Left lung (tissue), 10 donors: ENCODE data around the gene IRGQ. TPM values are rescaled to one million over a fixed set of nuclear protein-coding genes. Genes with fewer than 3 reads are reported as not detected.

ENCODE experiments used
- ATAC-seq: fragments of 200-7000 bp; cut with Tn5 transposase; one replicate; pipeline ENCODE4 v1.9.1; 2020; ENCODE audit warnings: moderate library complexity
- DNase-seq, 4 donors: peaks; one replicate each; pipeline ENCODE4 v3.0.0-alpha.2; 2013 to 2020
- H3K27ac ChIP-seq, 2 donors: fragments of 200-600 bp; sonication (generic) in 1 of 2; one replicate each; pipeline versions ENCODE4 v1.5.0 to v1.8.0; 2020 to 2021
- H3K27me3 ChIP-seq, 2 donors: fragments of 200-600 bp; sonication (generic) in 1 of 2; one replicate each; pipeline versions ENCODE4 v1.5.0 to v1.8.0; 2020 to 2021
- H3K36me3 ChIP-seq, 2 donors: fragments of 200-600 bp; sonication (generic) in 1 of 2; one replicate each; pipeline versions ENCODE4 v1.5.0 to v1.8.0; 2020 to 2021
- H3K4me1 ChIP-seq, 2 donors: fragments of 200-600 bp; one replicate each; pipeline ENCODE4 v1.8.0; 2021
- H3K4me3 ChIP-seq, 2 donors: fragments of 200-600 bp; sonication (generic) in 1 of 2; one replicate each; pipeline versions ENCODE4 v1.5.0 to v1.8.0; 2020 to 2021; ENCODE audit warnings: mild to moderate bottlenecking in 1 of 2
- H3K9me3 ChIP-seq, 2 donors: fragments of 200-600 bp; sonication (generic) in 1 of 2; one replicate each; pipeline versions ENCODE4 v1.5.0 to v1.8.0; 2020 to 2021
- CTCF ChIP-seq, 2 donors: fragments of 200-600 bp; sonication (generic) in 1 of 2; IDR thresholded peaks; one replicate each; pipeline versions ENCODE4 v1.5.0 to v1.8.0; 2021; ENCODE audit warnings: antibody characterized with exemption in 2 of 2
- intact Hi-C, 2 donors: fragments of 100-400 bp; cut with DNase I; formaldehyde crosslinking; loops; one replicate each; pipeline versions ENCODE4 v1.11.2 to v1.14.2; 2022
- polyA plus RNA-seq, 6 donors: library from polyadenylated mRNA; unstranded; fragments of 120-200 nt; gene quantifications; one replicate each; pipeline ENCODE4 v1.2.1, GENCODE V29; 2013; ENCODE audit not compliant: insufficient read length in 6 of 6
- total RNA-seq, 2 donors: library from RNA; stranded (reverse); fragmentation: NEBNext Ultra II Directional; extraction: Animal tissue kit (Norgen Biotek cat#: 25700); gene quantifications; one replicate each; pipeline ENCODE4 v1.2.1, GENCODE V29; 2021
- donor health status: DM: no; HTN: yes; CAD: no.
- donor health status: DM: no; HTN: no; CAD: no.

The IRGQ gene
- total and polyA plus RNA-seq, 8 donors = 15.1 to 27.6 (median 17.7) TPM

- intact Hi-C loops = loop anchor here in 1 of 2 donors (10.0 kb wide), 1 partner anchor 87 kb away; no protein-coding TSS in a partner anchor
Measured at GRCh38 chr19:43641333-43641732, 45.4 kb upstream of the IRGQ start.

GRCh38 chr19:43640424-43640757, 44.5 kb upstream of the IRGQ start:
- ATAC-seq (peak; percentile 12), DNase-seq (no peak)
- Histone ChIP-seq H3K36me3 (no peaks in the 10 kb centered on the region), H3K9me3 (no peaks in the 10 kb centered on the region), H3K27me3 (peaks cover 0 to 52% of the 10 kb centered on the region in 2 donors), H3K4me3 (peak overlapping the region; percentile 27 to 40), H3K27ac (no peak overlapping the region), H3K4me1 (peaks cover 7% of the 10 kb centered on the region in 2 donors)
- intact Hi-C loops = loop anchor here in 1 of 2 donors (10.0 kb wide), 1 partner anchor 86 kb away; no protein-coding TSS in a partner anchor
- TF ChIP-seq CTCF (IDR thresholded peaks at IDR 0.05) = no peak

More at GRCh38 chr19:43641333-43641732, 45.4 kb upstream of the IRGQ start:
- DNase-seq (no peak), ATAC-seq (no peak)
- H3K27ac ChIP-seq = no peak overlapping the region
- peaks cover 0 to 8% of the 10 kb centered on the region in 2 donors for H3K36me3 ChIP-seq
- H3K9me3 ChIP-seq = no peaks in the 10 kb centered on the region
- H3K27me3 ChIP-seq = peaks cover 0 to 46% of the 10 kb centered on the region in 2 donors
- H3K4me1 ChIP-seq = peaks cover 7% of the 10 kb centered on the region in 2 donors
- TF ChIP-seq CTCF (IDR thresholded peaks at IDR 0.05) = no peak
- no peak overlapping the region for H3K4me3 ChIP-seq

- DNase-seq (peak in 1 of 4 donors; percentile 81), ATAC-seq (peak; percentile 90)
- no peak for TF ChIP-seq CTCF (IDR thresholded peaks at IDR 0.05)
- no peaks in the 10 kb centered on the region for H3K36me3 ChIP-seq
- H3K27me3 ChIP-seq = peaks cover 0 to 58% of the 10 kb centered on the region in 2 donors
- H3K9me3 ChIP-seq = no peaks in the 10 kb centered on the region
- H3K27ac ChIP-seq = no peak within 1 kb of the TSS
- H3K4me1 ChIP-seq = peaks cover 7% of the 10 kb centered on the region in 2 donors
- H3K4me3 ChIP-seq = peak within 1 kb of the TSS; percentile 27 to 40
- intact Hi-C loops = loop anchor here in 1 of 2 donors (10.0 kb wide), 1 partner anchor 85 kb away; no protein-coding TSS in a partner anchor
Measured at GRCh38 chr19:43639519-43640423, 43.8 kb upstream of the IRGQ start, which contains the start of gene CADM4. CADM4 (minus strand) TSS chr19:43639850; CDS start chr19:43639790, 60 bp downstream.

- peak overlapping the region in 1 of 2 donors; percentile 24 for H3K4me3 ChIP-seq
- peaks cover 7% of the 10 kb centered on the region in 2 donors for H3K4me1 ChIP-seq
- intact Hi-C loops = no loop called here
- no peak for TF ChIP-seq CTCF (IDR thresholded peaks at IDR 0.05)
- H3K9me3 ChIP-seq = no peaks in the 10 kb centered on the region
- ATAC-seq (no peak), DNase-seq (no peak)
- no peak overlapping the region for H3K27ac ChIP-seq
- no peaks in the 10 kb centered on the region for H3K36me3 ChIP-seq
- peaks cover 0 to 61% of the 10 kb centered on the region in 2 donors for H3K27me3 ChIP-seq
Measured at GRCh38 chr19:43638995-43639518, 43.1 kb upstream of the IRGQ start.
